HepG2 (cell line): ENCODE results near the gene NT5C. TPM values are rescaled to one million over a fixed set of nuclear protein-coding genes. Genes with fewer than 3 reads are reported as not detected.

ENCODE experiments used
- ETS1 ChIP-seq: sonication (generic); formaldehyde crosslinking; IDR thresholded peaks from 2 replicates; pipeline ENCODE4 v1.4.0; 2020; ENCODE audit warnings: missing genetic modification reagents
- GABPA ChIP-seq, 2 experiments: IDR thresholded peaks; 2 replicates each; pipeline ENCODE4 v1.6.1; 2011 to 2016; ENCODE audit warnings: low read depth in 2 of 2, low read length in 1 of 2, missing biosample characterization in 1 of 2, missing genetic modification characterization in 1 of 2
- GFI1 ChIP-seq: sonication (generic); formaldehyde crosslinking; IDR thresholded peaks from 2 replicates; pipeline ENCODE4 v1.5.0; 2020; ENCODE audit warnings: missing genetic modification reagents, mild to moderate bottlenecking, borderline replicate concordance
- HNF4A ChIP-seq: sonication (generic); formaldehyde crosslinking; IDR thresholded peaks from 2 replicates; pipeline ENCODE4 v1.4.0; 2020; ENCODE audit warnings: missing genetic modification reagents
- JUNB ChIP-seq: sonication (generic); formaldehyde crosslinking; IDR thresholded peaks from 2 replicates; pipeline ENCODE4 v1.8.0; 2022; ENCODE audit warnings: missing genetic modification reagents, mild to moderate bottlenecking, borderline replicate concordance
- KDM3A ChIP-seq: IDR thresholded peaks from 2 replicates; pipeline ENCODE4 v1.6.1; 2018; ENCODE audit warnings: low read depth, missing compliant biosample characterization
- NFE2 ChIP-seq: sonication (generic); formaldehyde crosslinking; IDR thresholded peaks from 2 replicates; pipeline ENCODE4 v1.4.0; 2020; ENCODE audit warnings: missing genetic modification reagents
- PHB2 ChIP-seq: fragments of 450-650 bp; IDR thresholded peaks from 2 replicates; pipeline ENCODE4 v1.6.1; 2018; ENCODE audit not compliant: partially characterized antibody
- SAP130 ChIP-seq: IDR thresholded peaks from 2 replicates; pipeline ENCODE4 v1.6.1; 2016; ENCODE audit warnings: low read depth
- SATB2 ChIP-seq: sonication (generic); formaldehyde crosslinking; IDR thresholded peaks from 2 replicates; pipeline ENCODE4 v1.5.0; 2020; ENCODE audit warnings: missing genetic modification reagents
- STAG1 ChIP-seq: sonication (generic); formaldehyde crosslinking; IDR thresholded peaks from 2 replicates; pipeline ENCODE4 v1.4.0; 2020; ENCODE audit warnings: missing genetic modification reagents
- TEAD3 ChIP-seq: optimal IDR thresholded peaks from 2 replicates; pipeline ENCODE3; 2016; ENCODE audit warnings: borderline replicate concordance
- ZFP1 ChIP-seq: IDR thresholded peaks from 2 replicates; pipeline ENCODE4 v1.6.1; 2016
- ZNF264 ChIP-seq: sonication (generic); formaldehyde crosslinking; IDR thresholded peaks from 2 replicates; pipeline ENCODE4 v1.4.0; 2020; ENCODE audit warnings: missing genetic modification reagents
- ZNF34 ChIP-seq: sonication (generic); formaldehyde crosslinking; IDR thresholded peaks from 2 replicates; pipeline ENCODE4 v1.4.0; 2020; ENCODE audit warnings: mild to moderate bottlenecking, missing genetic modification reagents, borderline replicate concordance
- ZNF607 ChIP-seq: sonication (generic); formaldehyde crosslinking; IDR thresholded peaks from 2 replicates; pipeline ENCODE4 v1.5.1; 2020; ENCODE audit warnings: missing genetic modification reagents, mild to moderate bottlenecking, borderline replicate concordance
- polyA plus RNA-seq, 8 experiments: library from polyadenylated mRNA; depleted of rRNA in 3 of 8; stranded (reverse) in 7 of 8; unstranded in 1 of 8; fragments of >200 nt; fragmentation: Illumina TruSeq in 4 of 8; extraction: Trizol in 4 of 8; gene quantifications; 2 replicates each; pipeline versions ENCODE4 v1.2.1 to v1.2.3, GENCODE V29; 2011 to 2016; ENCODE audit warnings: low read depth in 4 of 8, missing spikeins in 1 of 8, mixed read lengths in 1 of 8; ENCODE audit not compliant: insufficient read depth in 1 of 8
- total RNA-seq, 5 experiments: library from RNA; depleted of rRNA; stranded (reverse); fragments of >200 nt; fragmentation: Illumina TruSeq; extraction: Trizol; gene quantifications; 2 replicates each; pipeline ENCODE4 v1.2.3, GENCODE V29; 2016; ENCODE audit warnings: low read depth in 1 of 5
- TF ChIP-seq, protein P1 (sequence below), 2 experiments: fragments of 450-650 bp in 1 of 2; sonication (generic) in 1 of 2; formaldehyde crosslinking in 1 of 2; IDR thresholded peaks; 2 replicates each; pipeline versions ENCODE4 v1.6.1 to v1.8.0; 2016 to 2022; ENCODE audit warnings: antibody characterized with exemption in 1 of 2, mild to moderate bottlenecking in 1 of 2, missing genetic modification reagents in 1 of 2

Gene NT5C
- total and polyA plus RNA-seq, 2 of the 13 experiments (the other 11 are each of a cell fraction or from before 2014, with no cell fraction given) = 42.8 to 48.6 TPM

GRCh38 chr17:75086496-75087181 is 44.9 kb downstream of the NT5C start (continued):
- TF ChIP-seq, protein P1, sequence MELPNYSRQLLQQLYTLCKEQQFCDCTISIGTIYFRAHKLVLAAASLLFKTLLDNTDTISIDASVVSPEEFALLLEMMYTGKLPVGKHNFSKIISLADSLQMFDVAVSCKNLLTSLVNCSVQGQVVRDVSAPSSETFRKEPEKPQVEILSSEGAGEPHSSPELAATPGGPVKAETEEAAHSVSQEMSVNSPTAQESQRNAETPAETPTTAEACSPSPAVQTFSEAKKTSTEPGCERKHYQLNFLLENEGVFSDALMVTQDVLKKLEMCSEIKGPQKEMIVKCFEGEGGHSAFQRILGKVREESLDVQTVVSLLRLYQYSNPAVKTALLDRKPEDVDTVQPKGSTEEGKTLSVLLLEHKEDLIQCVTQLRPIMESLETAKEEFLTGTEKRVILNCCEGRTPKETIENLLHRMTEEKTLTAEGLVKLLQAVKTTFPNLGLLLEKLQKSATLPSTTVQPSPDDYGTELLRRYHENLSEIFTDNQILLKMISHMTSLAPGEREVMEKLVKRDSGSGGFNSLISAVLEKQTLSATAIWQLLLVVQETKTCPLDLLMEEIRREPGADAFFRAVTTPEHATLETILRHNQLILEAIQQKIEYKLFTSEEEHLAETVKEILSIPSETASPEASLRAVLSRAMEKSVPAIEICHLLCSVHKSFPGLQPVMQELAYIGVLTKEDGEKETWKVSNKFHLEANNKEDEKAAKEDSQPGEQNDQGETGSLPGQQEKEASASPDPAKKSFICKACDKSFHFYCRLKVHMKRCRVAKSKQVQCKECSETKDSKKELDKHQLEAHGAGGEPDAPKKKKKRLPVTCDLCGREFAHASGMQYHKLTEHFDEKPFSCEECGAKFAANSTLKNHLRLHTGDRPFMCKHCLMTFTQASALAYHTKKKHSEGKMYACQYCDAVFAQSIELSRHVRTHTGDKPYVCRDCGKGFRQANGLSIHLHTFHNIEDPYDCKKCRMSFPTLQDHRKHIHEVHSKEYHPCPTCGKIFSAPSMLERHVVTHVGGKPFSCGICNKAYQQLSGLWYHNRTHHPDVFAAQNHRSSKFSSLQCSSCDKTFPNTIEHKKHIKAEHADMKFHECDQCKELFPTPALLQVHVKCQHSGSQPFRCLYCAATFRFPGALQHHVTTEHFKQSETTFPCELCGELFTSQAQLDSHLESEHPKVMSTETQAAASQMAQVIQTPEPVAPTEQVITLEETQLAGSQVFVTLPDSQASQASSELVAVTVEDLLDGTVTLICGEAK (IDR thresholded peaks at IDR 0.05) = no peak
- TF ChIP-seq, protein P1 (CRISPR knock-in tag; IDR thresholded peaks at IDR 0.05) = 0 out of 2 replicates have a peak, but pooled peaks have one; percentile 44
- TF ChIP-seq KDM3A (CRISPR knock-in tag) (no peak), JUNB (0 out of 2 replicates have a peak, but pooled peaks have one; percentile 23), SAP130 (CRISPR knock-in tag) (peak; percentile 75), GFI1 (CRISPR knock-in tag) (peak; percentile 78; the same call in 1 of the 2 replicates), PHB2 (no peak), ZNF34 (CRISPR knock-in tag) (0 out of 2 replicates have a peak, but pooled peaks have one; percentile 55), GABPA (IDR thresholded peaks at IDR 0.05; ENCODE audit: low read depth, low read length) (no peak), GABPA (CRISPR knock-in tag; IDR thresholded peaks at IDR 0.05; ENCODE audit: low read depth) (peak; percentile 68; the same call in 1 of the 2 replicates), HNF4A (CRISPR knock-in tag) (peak; percentile 70), ZNF264 (CRISPR knock-in tag) (peak; percentile 75; the same call in 1 of the 2 replicates), TEAD3 (CRISPR knock-in tag) (peak; percentile 39), SATB2 (CRISPR knock-in tag) (0 out of 2 replicates have a peak, but pooled peaks have one; percentile 57), STAG1 (CRISPR knock-in tag) (peak; percentile 30), ETS1 (CRISPR knock-in tag) (0 out of 2 replicates have a peak, but pooled peaks have one; percentile 17), ZFP1 (CRISPR knock-in tag) (0 out of 2 replicates have a peak, but pooled peaks have one; percentile 42), ZNF607 (peak; percentile 54; the same call in 1 of the 2 replicates), NFE2 (CRISPR knock-in tag) (no peak)
